NCI-H2029 treated with DMSO at 0.1 percent for 48 hours (cell line): ENCODE results near the gene GPC6.

Source experiments
- DNase-seq: peaks from one replicate; lab custom pipeline; 2025; lab: John Stamatoyannopoulos, UW

Gene GPC6

GRCh38 chr13:93230261-93230855 is 3.8 kb downstream of the GPC6 start:
- DNase-seq, result no peak

- no peak for DNase-seq
These were observed 5.3 kb downstream of the GPC6 start for GRCh38 chr13:93231867-93232266.

DNA sequence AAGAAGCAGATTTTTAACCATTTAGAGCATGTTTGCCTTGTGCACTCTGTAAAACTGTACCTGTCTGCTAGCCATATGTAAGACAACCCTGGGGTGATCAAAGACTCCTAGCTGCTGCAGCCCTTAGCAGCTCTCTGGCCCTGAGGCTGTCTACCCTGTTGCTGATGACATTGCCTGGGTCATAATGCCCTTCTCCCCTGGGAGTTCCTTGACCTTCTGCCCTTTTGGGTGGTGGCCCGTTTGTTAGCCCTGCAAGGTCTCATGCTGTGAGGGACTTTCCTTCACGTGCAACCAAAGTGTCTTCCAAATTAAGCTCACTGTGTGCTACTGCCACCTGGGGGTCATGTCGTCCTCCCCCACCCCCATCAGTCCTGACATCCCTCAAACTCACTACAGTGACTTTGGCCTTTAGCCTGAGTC is 7.4 kb downstream of the GPC6 start:
- DNase-seq, result no peak

DNA sequence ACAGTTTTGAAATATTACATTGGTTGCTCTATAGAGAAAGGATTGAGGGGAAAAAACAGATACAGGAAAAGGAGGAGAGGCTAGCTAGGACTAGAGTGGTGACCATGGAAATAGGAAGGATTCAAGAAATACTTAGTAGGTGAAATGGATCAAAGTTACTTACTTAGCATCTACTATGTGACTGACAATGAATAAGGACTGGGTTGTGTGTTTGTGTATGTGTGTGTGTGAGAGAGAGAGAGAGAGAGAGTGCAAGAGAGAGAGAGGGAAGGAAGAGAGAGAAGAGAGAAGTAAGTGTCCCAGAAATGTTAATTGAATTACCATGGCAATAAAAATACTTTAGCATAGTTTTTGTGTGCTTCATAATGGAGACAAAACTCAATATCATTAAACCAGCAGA is 7.9 kb downstream of the GPC6 start:
- DNase-seq, result no peak

DNA sequence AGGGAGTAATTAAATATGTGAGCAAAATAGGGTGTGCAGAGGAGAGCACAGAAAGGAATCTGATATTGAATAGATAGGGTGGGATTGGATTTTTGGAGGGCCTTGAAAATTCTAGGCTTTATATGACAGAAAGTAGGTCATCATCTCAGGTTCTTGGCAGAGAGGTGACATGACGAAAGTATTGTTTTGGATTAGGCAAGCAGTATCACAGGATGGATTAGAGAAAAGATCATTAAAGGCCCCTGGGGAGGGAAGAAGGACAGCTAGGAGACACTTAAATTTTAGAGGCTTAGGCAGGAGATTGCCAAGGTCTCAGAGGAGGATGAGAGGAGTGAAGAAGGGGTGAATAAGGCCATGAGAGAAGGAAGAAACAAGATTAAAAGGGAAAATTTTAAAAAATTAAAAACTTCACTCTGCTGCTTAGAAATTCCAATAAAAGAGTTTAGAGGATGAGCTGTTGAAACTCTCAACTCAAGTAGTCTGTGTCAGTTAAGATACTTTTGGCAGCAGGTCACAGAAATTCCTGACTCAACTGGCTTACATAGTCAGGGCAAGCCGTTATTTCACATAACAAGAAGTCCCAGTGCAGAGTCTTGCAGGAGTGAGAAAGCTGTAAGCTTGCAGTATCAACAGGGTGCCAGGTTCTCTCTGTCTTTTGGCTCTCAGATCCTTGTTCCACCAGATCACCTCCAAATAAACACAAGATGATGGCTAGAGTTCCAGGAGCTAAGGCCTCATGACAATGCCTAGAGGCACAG is 8.8 kb downstream of the GPC6 start:
- DNase-seq, result no peak

DNA sequence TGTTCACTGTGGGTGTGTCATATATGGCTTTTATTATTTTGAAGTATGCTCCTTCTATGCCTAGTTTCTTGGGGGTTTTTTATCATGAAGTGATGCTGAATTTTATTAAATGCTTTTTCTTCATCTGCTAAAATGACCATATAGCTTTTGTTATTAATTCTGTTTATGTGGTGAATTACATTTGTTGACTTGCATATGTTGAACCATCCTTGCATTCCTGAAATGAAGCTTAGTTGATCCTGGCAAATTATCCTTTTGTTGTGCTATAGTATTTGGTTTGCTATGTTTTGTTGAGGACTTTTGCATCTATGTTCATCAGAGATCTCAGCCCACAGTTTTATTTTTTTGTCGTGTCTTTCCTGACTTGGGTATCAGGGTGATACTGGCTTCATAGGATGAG is 12.1 kb downstream of the GPC6 start:
- DNase-seq, result no peak

DNA sequence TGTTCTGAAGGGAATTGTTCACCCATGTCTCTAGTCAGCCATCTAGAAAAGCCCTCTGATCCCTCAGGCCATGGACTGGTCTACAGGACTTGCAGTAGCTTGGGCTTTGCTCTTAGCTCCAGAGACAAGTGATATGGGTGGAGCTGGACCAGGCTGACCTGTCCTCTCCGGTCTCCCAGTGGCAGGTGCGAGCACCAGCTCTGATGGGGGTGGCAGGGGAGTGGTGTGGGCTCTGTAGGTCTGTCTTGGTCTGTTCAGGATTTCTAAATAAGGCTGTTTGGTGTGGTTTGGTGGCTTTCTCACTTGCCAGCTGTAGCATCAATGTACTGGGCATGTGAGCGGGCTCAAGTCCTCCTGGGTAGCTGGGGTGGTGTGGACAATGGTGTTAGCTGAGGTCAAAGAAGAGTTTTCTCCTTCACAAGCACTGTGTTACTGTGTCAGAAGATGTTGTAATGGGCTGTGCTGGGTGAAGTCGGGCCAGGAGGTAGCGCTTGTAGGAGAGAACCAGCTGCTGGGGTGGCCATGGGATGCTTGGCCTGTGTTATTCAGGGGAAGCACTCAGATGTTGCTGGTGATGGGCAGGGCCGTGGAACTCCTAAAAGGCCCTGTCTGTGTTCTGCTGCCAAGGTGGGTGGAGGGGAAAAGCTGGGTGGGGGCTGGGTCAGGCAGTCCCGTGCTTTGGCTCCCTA is 16.9 kb downstream of the GPC6 start:
- no peak for DNase-seq

DNA sequence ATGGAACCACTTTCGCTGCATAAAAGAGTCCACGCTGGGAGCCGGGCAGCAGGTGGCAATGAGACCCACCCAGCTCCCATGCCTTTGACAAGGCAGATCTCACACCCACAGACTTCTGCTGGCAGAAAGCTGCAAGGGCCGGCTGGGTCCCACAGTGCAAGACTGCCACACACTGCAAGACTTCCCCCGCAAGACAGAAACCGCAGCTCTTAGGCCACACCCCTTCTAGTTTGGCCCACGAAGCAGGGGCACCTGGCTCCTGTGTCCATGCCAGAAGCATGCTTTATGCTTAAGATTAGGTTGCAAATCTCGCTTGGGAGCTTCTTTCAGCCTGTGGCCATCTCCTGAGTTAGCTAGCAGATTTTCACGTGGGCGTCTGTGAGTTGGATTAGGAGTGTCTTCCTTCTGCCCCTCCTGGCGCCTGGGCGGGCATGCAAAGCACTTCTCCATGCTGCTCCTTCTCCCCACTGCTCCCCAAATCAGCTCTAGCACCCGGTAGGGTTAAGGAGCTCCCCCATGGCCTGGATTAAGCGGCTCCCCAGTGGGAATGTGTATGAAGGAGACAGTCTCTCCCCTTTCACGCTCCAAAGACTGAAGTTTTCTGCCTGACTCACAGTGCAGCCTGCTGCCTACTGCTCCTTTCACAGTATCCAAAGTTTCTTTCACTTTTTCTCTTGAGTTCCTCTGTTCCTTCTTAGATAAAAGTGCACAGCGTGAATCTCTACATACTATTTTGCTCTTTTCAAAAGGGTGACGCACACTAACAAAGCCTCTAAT is 17.7 kb downstream of the GPC6 start:
- DNase-seq, result no peak

- no peak for DNase-seq
These were observed 18.3 kb downstream of the GPC6 start for GRCh38 chr13:93244918-93245280.

DNA sequence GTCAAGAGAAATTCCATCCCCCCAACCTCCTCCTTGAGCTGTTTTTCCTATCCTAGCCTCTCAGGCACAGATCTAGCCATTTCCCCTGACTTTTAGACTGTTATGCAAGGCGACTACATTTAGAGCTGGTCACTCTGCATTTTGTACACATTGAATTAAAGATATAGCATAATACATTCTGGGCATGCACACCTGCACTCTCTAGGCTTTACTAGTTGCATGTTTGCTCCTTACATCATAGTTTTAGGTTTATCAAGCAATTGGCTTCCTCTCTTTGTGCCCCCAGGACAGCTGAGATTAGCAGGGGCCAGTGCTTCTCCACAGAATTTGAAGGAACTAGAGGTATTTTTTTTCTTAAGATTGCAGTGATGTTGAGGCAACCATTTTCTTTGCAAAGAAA is 19.5 kb downstream of the GPC6 start:
- no peak for DNase-seq

DNA sequence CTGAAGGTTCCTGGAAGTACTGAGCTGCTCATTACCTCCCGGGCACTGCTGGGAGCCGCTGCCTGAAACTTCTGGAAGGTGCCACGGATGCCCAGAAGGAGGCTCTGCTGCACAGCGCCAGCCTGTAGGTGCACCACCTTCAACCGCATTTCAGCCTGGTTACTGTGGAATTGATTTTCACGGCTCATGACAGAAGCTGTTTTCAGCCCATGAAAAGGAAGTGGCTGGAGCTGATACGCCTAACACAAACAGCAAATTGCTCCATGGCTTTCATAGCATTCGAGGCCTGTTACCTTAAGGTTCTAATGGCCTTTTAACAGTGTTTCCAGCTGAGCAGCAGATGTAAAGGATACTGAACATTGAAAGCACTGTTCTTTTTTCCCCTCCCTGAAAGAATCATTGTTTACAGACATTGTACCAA is 22.0 kb downstream of the GPC6 start:
- DNase-seq, result peak; percentile 95

DNA sequence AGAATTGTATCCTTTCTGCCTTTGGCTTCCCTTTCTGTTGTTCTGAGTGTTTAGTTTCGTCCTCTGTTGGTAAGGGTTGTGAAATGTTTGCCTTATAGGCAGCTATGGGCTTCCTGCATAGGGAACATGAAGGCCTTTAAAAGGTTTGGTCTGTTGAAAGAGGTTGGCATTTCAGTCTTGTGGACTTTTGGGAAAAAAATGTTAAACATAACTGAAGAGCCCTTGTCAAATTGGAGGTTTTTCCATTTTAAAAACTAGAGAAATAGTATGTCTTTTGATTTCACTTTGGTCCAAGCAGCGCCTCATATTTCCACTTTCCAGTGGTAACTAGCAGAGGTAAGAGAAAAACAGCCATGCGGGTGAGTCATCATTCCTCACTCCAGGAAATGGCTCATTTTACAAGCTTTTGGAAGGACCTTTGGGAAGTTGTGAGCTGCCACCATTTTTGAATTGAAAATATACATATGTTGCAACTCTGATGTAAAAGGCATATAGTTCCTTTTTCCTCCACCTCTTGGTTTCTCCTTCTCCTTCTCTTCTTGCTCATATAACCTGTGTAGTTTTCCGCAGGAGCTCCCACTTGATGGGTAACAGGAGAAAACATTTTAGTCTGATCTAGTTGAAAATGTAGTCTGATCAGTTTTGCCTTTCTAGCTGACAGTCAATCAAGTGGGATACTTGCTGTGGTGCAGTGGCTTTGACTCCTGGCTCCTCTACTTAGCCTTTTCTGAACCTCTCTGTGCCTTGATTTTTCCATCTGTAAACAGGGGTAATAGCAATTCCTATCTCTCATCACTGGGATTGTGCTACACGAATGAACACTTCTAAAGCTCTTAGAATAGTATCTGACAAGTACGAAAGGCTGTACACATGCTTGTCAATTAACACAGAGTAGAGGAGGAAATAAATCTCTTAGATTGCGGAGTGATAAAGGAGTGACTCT is 23.0 kb downstream of the GPC6 start:
- DNase-seq, result peak; percentile 90

DNA sequence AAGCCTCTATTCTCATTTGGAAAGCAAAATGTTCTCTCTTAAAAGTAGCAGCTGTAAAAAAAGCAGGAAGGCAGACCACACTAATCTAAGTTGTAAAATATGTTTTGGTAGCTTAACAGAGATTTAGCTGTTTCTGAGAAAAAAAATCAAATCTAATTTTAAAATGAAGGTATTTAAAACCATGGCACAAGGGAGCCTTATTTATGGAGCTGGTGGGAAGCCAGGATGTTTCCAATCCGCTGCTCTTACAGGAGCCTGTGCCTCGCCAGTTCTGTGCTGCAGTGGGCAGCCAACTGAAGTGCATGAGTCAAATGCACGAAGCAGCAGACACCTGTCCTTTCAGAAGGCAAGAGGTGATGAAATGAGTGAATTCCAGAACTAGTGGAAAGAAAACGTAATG is 28.2 kb downstream of the GPC6 start:
- DNase-seq, result peak; percentile 49

- no peak for DNase-seq
These were observed 30.4 kb downstream of the GPC6 start for GRCh38 chr13:93256998-93257397.

DNA sequence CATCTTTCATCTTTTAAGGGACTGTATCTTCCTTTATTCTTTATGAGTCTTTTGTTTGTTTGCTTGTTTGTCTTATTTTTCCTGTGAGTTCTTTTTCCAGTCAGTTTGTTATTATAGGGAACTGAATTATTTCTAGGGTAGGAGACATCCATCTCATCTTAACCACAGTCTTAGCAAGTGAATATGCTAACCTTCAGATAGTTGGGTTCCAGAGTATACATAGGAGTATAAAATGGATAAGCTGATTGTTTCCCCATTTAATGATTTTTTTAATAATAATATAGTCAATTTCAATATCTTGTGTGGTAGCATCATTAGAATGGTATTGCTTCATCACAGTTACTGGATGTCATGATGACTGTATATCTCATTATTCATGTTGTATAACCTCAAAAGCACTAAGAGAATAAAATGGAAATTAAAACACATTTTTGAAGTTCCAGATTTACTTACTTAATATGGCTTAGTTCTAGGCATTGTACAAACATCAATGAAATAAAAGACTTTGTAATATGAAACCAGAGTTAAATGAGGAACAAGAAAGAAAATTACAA is 33.0 kb downstream of the GPC6 start:
- DNase-seq, result no peak

GRCh38 chr13:93260591-93260990 is 34.0 kb downstream of the GPC6 start:
- DNase-seq, result no peak

DNA sequence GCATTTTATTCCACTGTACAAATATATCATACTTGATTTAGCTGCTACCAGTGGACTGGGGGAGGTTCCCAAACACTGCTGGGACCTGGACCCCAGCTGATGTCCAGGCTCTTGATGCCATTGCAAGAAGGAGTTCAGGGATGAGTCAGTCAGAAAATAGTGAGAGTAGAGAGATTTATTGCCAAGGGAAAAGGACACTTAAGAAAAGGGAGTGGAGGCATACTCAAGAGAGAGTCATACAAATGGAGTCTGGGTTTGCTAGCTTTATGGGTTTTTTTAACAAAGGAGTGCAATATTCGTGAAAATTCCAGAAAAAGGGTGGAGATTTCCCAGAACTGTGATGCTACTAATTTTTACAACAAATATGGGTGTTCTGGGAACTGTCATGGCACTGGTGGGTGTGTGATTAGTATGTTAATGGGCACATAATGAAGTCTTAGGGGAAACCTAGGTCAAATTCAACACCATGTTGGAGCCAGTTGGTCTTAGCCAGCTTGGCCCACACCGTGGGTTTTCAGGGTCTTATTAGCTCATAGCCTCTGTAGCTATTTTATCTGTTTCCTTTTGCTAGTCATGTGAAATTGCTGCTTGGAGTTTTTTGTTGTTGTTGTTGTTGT is 36.2 kb downstream of the GPC6 start:
- no peak for DNase-seq

DNA sequence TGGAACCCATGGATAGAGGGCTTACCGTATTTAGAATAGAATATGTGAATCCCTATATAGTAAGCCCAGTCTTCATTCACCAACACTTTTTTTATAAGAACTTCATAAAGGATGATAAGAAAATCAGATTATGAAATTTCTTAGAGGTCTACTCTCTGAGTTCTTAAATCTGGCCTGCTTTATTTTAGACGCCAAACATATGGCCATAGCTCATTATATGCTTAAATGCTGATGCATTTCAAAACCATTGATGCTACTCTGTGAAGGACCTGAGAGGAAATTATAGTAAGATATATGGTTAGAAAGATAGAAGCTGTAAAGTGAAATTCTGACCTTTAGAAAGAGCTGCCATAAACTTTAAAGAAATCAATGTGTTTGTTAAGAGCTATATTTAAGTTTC is 38.3 kb downstream of the GPC6 start:
- DNase-seq, result no peak

GRCh38 chr13:93265800-93266199 is 39.2 kb downstream of the GPC6 start:
- DNase-seq, result peak; percentile 74

DNA sequence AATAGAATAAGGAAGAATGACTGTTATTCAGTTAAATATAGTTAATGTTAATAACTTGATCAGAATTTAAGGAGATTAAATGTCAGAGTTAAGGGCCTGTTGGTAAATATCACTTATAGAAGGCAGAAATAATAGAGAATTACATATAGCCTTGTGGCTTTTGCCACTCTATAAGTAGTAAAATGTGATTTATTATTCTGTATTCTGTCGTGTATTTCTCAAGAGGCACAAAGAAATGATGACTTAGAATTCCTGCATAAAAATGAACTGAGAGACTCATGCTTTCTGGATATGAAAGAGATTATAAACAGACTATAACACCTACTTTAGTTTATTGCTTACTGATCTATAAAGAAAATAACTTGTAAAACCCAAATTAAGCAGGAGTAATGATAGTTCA is 40.1 kb downstream of the GPC6 start:
- DNase-seq, result no peak
